GM12878 (cell line): ENCODE measurements around the gene KRTAP9-8. TPM values are rescaled to one million over a fixed set of nuclear protein-coding genes. Genes with fewer than 3 reads are reported as not detected.

Experiments used
- ATAC-seq: fragments of 200-7000 bp; cut with Tn5 transposase; 3 replicates; pipeline ENCODE4 v1.9.1; 2020; ENCODE audit warnings: mild to moderate bottlenecking, moderate library complexity
- BruUV-seq: library from RNA; stranded (reverse); fragments of 400-500 nt; replicated peaks from 2 replicates; lab custom pipeline; 2021; lab: Mats Ljungman, UMichigan
- CTCF ChIA-PET: fragments of 300-600 bp; sonication (Branson Sonifier 250); formaldehyde crosslinking; extraction: SDS; loops from one replicate; lab custom pipeline; 2021; ENCODE audit warnings: inconsistent platforms; lab: Yijun Ruan, JAX
- POLR2A ChIA-PET: fragments of 350-600 bp; formaldehyde crosslinking; extraction: SDS; loops from one replicate; lab custom pipeline; 2021; ENCODE audit warnings: inconsistent platforms; lab: Charles Lee
- RAD21 ChIA-PET: fragments of 300-600 bp; sonication (Branson Sonifier 250); formaldehyde crosslinking; loops from one replicate; lab custom pipeline; 2023; ENCODE audit warnings: antibody characterized with exemption; ENCODE audit not compliant: unreplicated experiment; lab: Charles Lee
- SMC1A ChIA-PET: fragments of 300-600 bp; sonication (Branson Sonifier 250); formaldehyde crosslinking; loops from one replicate; lab custom pipeline; 2023; ENCODE audit not compliant: unreplicated experiment, uncharacterized antibody; lab: Charles Lee
- DNase-seq: peaks from one replicate; pipeline ENCODE4 v3.0.0-alpha.2; 2011; ENCODE audit warnings: low read depth, low spot score
- FAIRE-seq: peaks from 3 replicates; lab custom pipeline; 2011; peaks lifted over from hg19 to GRCh38; lab: Jason Lieb, UNC
- H2AFZ ChIP-seq: 2 replicates; pipeline ENCODE4 v1.6.0; 2011; ENCODE audit warnings: low read depth, low read length, control low read depth; ENCODE audit not compliant: control insufficient read depth
- H3K27ac ChIP-seq: 2 replicates; pipeline ENCODE4 v1.5.1; 2011; ENCODE audit warnings: control low read depth; ENCODE audit not compliant: control insufficient read depth, insufficient read depth
- H3K27me3 ChIP-seq, 2 experiments: replicated peaks in 1 of 2; 2 replicates each; pipeline versions ENCODE4 v1.6.0 to v1.6.1; 2011; ENCODE audit warnings: low read length in 1 of 2; ENCODE audit not compliant: control insufficient read depth in 2 of 2, insufficient read depth in 2 of 2
- H3K36me3 ChIP-seq, 2 experiments: 2 replicates each; pipeline ENCODE4 v1.5.1; 2011; ENCODE audit warnings: low read length in 1 of 2; ENCODE audit not compliant: control insufficient read depth in 2 of 2, insufficient read depth in 2 of 2
- H3K4me1 ChIP-seq: 2 replicates; pipeline ENCODE4 v1.6.1; 2011; ENCODE audit warnings: mild to moderate bottlenecking, low read length, moderate library complexity, mixed read lengths; ENCODE audit not compliant: control insufficient read depth, insufficient read depth
- H3K4me2 ChIP-seq: 2 replicates; pipeline ENCODE4 v1.6.0; 2011; ENCODE audit warnings: control low read depth; ENCODE audit not compliant: control insufficient read depth, insufficient read depth
- H3K4me3 ChIP-seq: fragments of 200-600 bp; sonication (generic); 2 replicates; pipeline ENCODE4 v1.5.1; 2016
- H3K79me2 ChIP-seq: 2 replicates; pipeline ENCODE4 v1.6.0; 2011; ENCODE audit warnings: low read length; ENCODE audit not compliant: control insufficient read depth, insufficient read depth
- H3K9ac ChIP-seq: 2 replicates; pipeline ENCODE4 v1.8.0; 2011; ENCODE audit warnings: low read length, control low read depth, mixed read lengths; ENCODE audit not compliant: control insufficient read depth, insufficient read depth
- H3K9me3 ChIP-seq: replicated peaks from 3 replicates; pipeline ENCODE4 v1.5.1; 2011; ENCODE audit warnings: mild to moderate bottlenecking, low read length; ENCODE audit not compliant: control insufficient read depth, insufficient read depth
- H4K20me1 ChIP-seq: 2 replicates; pipeline ENCODE4 v1.6.0; 2011; ENCODE audit not compliant: control insufficient read depth, insufficient read depth
- CBX5 ChIP-seq: sonication (generic); IDR thresholded peaks from 2 replicates; pipeline ENCODE4 v1.6.1; 2016; ENCODE audit warnings: low read depth, moderate library complexity, mild to moderate bottlenecking, inconsistent platforms
- CHD1 ChIP-seq: IDR thresholded peaks from 2 replicates; pipeline ENCODE4 v1.6.1; 2012; ENCODE audit warnings: low read depth, low read length, improper control_type of control experiment
- EED ChIP-seq: sonication (generic); IDR thresholded peaks from 2 replicates; pipeline ENCODE4 v1.6.1; 2016; ENCODE audit warnings: antibody characterized with exemption, low read depth
- EZH2 ChIP-seq: IDR thresholded peaks from 2 replicates; pipeline ENCODE4 v1.6.1; 2012; ENCODE audit warnings: low read depth, mild to moderate bottlenecking, control low read depth, inconsistent platforms, low read length, borderline replicate concordance; ENCODE audit not compliant: control insufficient read depth
- FOXM1 ChIP-seq: IDR thresholded peaks from 2 replicates; pipeline ENCODE4 v1.6.1; 2012; ENCODE audit warnings: low read depth, mild to moderate bottlenecking, inconsistent platforms, low read length, moderate library complexity
- GABPA ChIP-seq: IDR thresholded peaks from 2 replicates; pipeline ENCODE4 v1.6.1; 2014; ENCODE audit warnings: antibody characterized with exemption, low read depth, mild to moderate bottlenecking, inconsistent platforms
- MLLT1 ChIP-seq: fragments of 450-650 bp; IDR thresholded peaks from 2 replicates; pipeline ENCODE4 v1.6.1; 2016; ENCODE audit warnings: mild to moderate bottlenecking
- MYC ChIP-seq: IDR thresholded peaks from 2 replicates; pipeline ENCODE4 v1.6.1; 2011; ENCODE audit warnings: mild to moderate bottlenecking, low read length, moderate library complexity, inconsistent platforms; ENCODE audit not compliant: insufficient read depth, insufficient replicate concordance, insufficient read length, severe bottlenecking
- NR2C1 ChIP-seq: fragments of 450-650 bp; IDR thresholded peaks from 2 replicates; pipeline ENCODE4 v1.6.1; 2017; ENCODE audit warnings: antibody characterized with exemption, mild to moderate bottlenecking, moderate library complexity
- SPI1 ChIP-seq: IDR thresholded peaks from 2 replicates; pipeline ENCODE4 v1.6.1; 2011; ENCODE audit warnings: low read depth, mild to moderate bottlenecking, low read length, moderate library complexity, borderline replicate concordance; ENCODE audit not compliant: insufficient read depth
- SUPT20H ChIP-seq: IDR thresholded peaks from 2 replicates; pipeline ENCODE4 v1.6.1; 2011; ENCODE audit warnings: low read depth, mild to moderate bottlenecking, low read length, moderate library complexity, borderline replicate concordance; ENCODE audit not compliant: control insufficient read depth
- TCF7 ChIP-seq: IDR thresholded peaks from 2 replicates; pipeline ENCODE4 v1.6.1; 2014; ENCODE audit warnings: antibody characterized with exemption, borderline replicate concordance
- ZNF384 ChIP-seq: IDR thresholded peaks from 2 replicates; pipeline ENCODE4 v1.6.1; 2012; ENCODE audit warnings: low read depth, mild to moderate bottlenecking, low read length, improper control_type of control experiment, borderline replicate concordance
- WGBS: methylation state at CpG from one replicate; pipeline ENCODE4 v1.1.6; 2016; ENCODE audit warnings: low lambda C conversion rate; ENCODE audit not compliant: insufficient replicate concordance, insufficient coverage; ENCODE audit errors: missing lambda C conversion rate; 5-methylcytosine and 5-hydroxymethylcytosine counted together
- in situ Hi-C: fragments of 300-500 bp; cut with MboI; formaldehyde crosslinking; loops from 9 replicates; pipeline ENCODE4 v1.14.3; 2018; ENCODE audit warnings: mixed read lengths
- intact Hi-C: fragments of 100-400 bp; cut with micrococcal nuclease; formaldehyde crosslinking; loops from one replicate; pipeline ENCODE4 v1.14.2; 2022; ENCODE audit not compliant: unreplicated experiment
- polyA plus RNA-seq, 11 experiments: library from polyadenylated mRNA; depleted of rRNA in 4 of 11; unstranded in 6 of 11; stranded (reverse) in 5 of 11; fragments of >200 nt; fragmentation: Nextera tagmentation in 4 of 11; fragmentation: Illumina TruSeq in 1 of 11; extraction: Ambion mirVana in 4 of 11; extraction: Trizol in 1 of 11; gene quantifications; 1 replicate in 1 of 11; 2 replicates in 10 of 11; pipeline versions ENCODE4 v1.2.1 to v1.2.3, GENCODE V29; 2011 to 2016; ENCODE audit warnings: inconsistent platforms in 2 of 11, missing spikeins in 2 of 11, low read depth in 1 of 11
- total RNA-seq, 4 experiments: library from RNA; depleted of rRNA in 3 of 4; stranded (reverse); fragments of >200 nt in 3 of 4; fragmentation: Illumina TruSeq in 1 of 4; extraction: Trizol in 1 of 4; gene quantifications; 2 replicates each; pipeline versions ENCODE4 v1.2.1 to v1.2.3, GENCODE V29; 2013 to 2021
- TF ChIP-seq, protein P1 (sequence below): fragments of 450-650 bp; IDR thresholded peaks from 2 replicates; pipeline ENCODE4 v1.6.1; 2017; ENCODE audit warnings: mild to moderate bottlenecking, moderate library complexity
- TF ChIP-seq, protein P2 (sequence below): IDR thresholded peaks from 2 replicates; pipeline ENCODE4 v1.6.1; 2012; ENCODE audit warnings: low read length, inconsistent platforms

The KRTAP9-8 gene
- total and polyA plus RNA-seq, 10 of the 15 experiments (the other 5 are each of a cell fraction or from before 2014, with no cell fraction given): not detected

DNA sequence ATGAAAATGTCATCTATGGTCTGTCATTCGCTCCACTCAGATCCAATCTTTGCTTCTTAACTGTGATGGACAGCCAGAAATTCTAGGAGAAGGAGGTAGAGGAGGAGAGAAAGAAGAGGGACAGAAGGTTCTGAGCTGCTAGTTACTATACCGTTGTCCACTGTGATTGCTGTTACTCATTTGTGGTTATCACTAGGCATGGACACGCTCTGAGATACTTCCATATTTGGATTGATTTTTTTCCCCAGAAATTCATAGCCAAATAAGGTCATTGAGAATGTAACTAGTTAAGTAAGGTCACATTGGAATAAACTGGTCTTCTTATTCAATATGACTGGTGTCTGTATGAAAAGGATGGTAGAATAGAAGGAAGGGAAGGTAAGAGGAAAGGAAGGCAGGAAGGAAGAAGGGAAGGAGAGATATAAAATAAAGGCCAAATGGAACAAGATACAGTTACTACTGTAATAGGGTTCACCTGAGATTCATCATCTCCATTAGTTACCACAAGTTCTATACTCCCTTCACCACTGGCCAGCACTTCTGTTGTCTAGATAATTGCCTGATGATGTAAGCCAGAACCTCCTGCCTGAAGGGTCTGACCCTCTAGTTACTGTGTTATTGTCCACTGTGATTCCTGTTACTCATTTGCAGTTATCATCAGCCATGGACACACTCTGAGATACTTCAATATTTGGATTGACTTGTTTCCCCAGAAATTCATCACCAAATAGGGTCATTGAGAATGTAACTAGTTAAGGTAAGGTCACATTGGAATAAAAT lies 40.6 kb downstream of the KRTAP9-8 start (continued):
- TF ChIP-seq, protein P1, sequence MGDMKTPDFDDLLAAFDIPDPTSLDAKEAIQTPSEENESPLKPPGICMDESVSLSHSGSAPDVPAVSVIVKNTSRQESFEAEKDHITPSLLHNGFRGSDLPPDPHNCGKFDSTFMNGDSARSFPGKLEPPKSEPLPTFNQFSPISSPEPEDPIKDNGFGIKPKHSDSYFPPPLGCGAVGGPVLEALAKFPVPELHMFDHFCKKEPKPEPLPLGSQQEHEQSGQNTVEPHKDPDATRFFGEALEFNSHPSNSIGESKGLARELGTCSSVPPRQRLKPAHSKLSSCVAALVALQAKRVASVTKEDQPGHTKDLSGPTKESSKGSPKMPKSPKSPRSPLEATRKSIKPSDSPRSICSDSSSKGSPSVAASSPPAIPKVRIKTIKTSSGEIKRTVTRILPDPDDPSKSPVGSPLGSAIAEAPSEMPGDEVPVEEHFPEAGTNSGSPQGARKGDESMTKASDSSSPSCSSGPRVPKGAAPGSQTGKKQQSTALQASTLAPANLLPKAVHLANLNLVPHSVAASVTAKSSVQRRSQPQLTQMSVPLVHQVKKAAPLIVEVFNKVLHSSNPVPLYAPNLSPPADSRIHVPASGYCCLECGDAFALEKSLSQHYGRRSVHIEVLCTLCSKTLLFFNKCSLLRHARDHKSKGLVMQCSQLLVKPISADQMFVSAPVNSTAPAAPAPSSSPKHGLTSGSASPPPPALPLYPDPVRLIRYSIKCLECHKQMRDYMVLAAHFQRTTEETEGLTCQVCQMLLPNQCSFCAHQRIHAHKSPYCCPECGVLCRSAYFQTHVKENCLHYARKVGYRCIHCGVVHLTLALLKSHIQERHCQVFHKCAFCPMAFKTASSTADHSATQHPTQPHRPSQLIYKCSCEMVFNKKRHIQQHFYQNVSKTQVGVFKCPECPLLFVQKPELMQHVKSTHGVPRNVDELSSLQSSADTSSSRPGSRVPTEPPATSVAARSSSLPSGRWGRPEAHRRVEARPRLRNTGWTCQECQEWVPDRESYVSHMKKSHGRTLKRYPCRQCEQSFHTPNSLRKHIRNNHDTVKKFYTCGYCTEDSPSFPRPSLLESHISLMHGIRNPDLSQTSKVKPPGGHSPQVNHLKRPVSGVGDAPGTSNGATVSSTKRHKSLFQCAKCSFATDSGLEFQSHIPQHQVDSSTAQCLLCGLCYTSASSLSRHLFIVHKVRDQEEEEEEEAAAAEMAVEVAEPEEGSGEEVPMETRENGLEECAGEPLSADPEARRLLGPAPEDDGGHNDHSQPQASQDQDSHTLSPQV: no peak

DNA sequence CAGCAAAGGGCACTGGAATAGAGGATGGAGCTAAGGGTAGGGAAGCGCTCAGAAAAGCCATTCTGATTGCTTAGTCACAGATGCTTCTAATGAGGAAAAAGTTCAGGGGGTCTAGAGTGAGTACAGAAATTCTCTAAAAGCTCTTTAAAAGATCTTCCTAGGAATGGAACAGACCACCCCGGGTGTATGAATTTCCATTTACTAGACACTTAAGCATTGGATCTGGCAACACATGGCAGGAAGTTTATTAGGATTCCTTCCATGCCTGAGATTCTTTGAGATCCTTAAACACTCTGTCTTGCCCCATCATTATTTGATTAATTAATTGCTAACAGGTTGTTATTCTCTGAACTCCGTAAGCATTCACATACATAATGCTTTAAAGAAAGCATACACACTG lies 46.2 kb downstream of the KRTAP9-8 start:
- no TSS peak for BruUV-seq
- FAIRE-seq (no peak), DNase-seq (no peak), ATAC-seq (no peak)
- CTCF ChIA-PET: no interaction called here
- Histone ChIP-seq H3K4me1 (no peaks in the 10 kb centered on the region), H3K9me3 (no peaks in the 10 kb centered on the region), H3K4me2 (no peak overlapping the region), H3K27ac (no peak overlapping the region), H3K36me3 (no peaks in the 10 kb centered on the region), H3K9ac (no peak overlapping the region), H3K79me2 (no peaks in the 10 kb centered on the region), H4K20me1 (no peaks in the 10 kb centered on the region), H2AFZ (no peak overlapping the region), H3K27me3 (no peaks in the 10 kb centered on the region), H3K4me3 (no peak overlapping the region)
- in situ Hi-C loops (no loop called here), intact Hi-C loops (no loop called here)
- 0% methylated on average over 3 of the region's 3 CpGs for WGBS
- POLR2A ChIA-PET: interaction anchor here (0.8 kb wide), 1 partner anchor 44 kb away, joined by 3 read pairs; no protein-coding TSS in a partner anchor
- RAD21 ChIA-PET: no interaction called here
- SMC1A ChIA-PET: no interaction called here
- TF ChIP-seq ZNF384 (no peak), CBX5 (no peak), GABPA (no peak), EED (no peak), CHD1 (no peak), SPI1 (no peak), TCF7 (no peak), MYC (no peak), MLLT1 (no peak), EZH2 (no peak), FOXM1 (no peak), SUPT20H (no peak), NR2C1 (no peak)
- TF ChIP-seq, protein P2, sequence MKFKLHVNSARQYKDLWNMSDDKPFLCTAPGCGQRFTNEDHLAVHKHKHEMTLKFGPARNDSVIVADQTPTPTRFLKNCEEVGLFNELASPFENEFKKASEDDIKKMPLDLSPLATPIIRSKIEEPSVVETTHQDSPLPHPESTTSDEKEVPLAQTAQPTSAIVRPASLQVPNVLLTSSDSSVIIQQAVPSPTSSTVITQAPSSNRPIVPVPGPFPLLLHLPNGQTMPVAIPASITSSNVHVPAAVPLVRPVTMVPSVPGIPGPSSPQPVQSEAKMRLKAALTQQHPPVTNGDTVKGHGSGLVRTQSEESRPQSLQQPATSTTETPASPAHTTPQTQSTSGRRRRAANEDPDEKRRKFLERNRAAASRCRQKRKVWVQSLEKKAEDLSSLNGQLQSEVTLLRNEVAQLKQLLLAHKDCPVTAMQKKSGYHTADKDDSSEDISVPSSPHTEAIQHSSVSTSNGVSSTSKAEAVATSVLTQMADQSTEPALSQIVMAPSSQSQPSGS: no peak
